Heart left ventricle (tissue), 13 donors: Measurements from ENCODE around the gene C19orf67.

Experiments used
- POLR2A ChIP-seq, 2 donors: fragments of 450-650 bp; IDR thresholded peaks; one replicate each; pipeline ENCODE4 v1.6.1; 2017; ENCODE audit warnings: antibody characterized with exemption in 2 of 2, mild to moderate bottlenecking in 2 of 2, moderate library complexity in 2 of 2
- TF ChIP-seq, protein P1 (sequence below), 12 donors: fragments of 200-600 bp; sonication (generic) in 4 of 12; IDR thresholded peaks; one replicate each; pipeline versions ENCODE4 v1.5.0 to v1.8.0; 2018 to 2022; ENCODE audit warnings: antibody characterized with exemption in 12 of 12, mild to moderate bottlenecking in 5 of 12
- donor health status: ischemic (EF 13 %, LVEDD 7.1; RV severe dilation, severe dysfunction).
- donor health status: DM: no; HTN: yes; CAD: no.
- donor health status: DM: no; HTN: no; CAD: no.
- donor health status: ischemic (EF 25% LVEDD 6.9; RV normal size, moderate dysfunction).
- donor health status: ischemic (EF 25% LVEDD 5.7; RV mildly dilated, moderate dysfunction).
- donor health status: ischemic (EF 35%, LVEDD 5.7; RV mildly dilated, moderate dysfunction).
- donor health status: nonischemic (EF 11% LVEDD 7.7; RV severe dilation, severe dysfunction).
- donor health status: DM: yes; HTN: yes; CAD: no.
- donor health status: PGD.
- donor health status: ischemic (EF 29% LVEDD 5.4; RV normal size, mild dysfunction).
- donor health status: nonischemic (EF 23%, LVEDD 6.1; RV moderate dilation, normal function).

DNA sequence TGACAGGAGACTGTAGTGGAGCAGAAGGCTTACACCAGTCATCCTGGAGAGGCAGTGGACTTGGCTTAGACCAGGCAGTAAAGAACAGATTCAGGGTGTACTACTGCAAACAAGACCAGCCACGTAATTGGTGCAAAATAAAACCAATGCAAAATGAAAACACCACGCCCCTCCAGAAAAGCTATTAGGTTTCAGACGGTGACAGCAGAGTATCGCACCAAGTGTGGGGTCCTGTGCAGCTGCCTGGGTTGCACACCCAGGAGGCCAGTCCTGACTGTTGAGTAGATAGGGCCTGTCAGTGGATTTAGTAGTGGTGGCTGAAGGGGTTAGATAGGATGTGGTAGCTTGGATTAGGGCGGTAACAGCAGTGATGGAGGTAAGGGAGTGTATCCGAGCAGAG, 37.3 kb upstream of the C19orf67 start:
- TF ChIP-seq, protein P1, sequence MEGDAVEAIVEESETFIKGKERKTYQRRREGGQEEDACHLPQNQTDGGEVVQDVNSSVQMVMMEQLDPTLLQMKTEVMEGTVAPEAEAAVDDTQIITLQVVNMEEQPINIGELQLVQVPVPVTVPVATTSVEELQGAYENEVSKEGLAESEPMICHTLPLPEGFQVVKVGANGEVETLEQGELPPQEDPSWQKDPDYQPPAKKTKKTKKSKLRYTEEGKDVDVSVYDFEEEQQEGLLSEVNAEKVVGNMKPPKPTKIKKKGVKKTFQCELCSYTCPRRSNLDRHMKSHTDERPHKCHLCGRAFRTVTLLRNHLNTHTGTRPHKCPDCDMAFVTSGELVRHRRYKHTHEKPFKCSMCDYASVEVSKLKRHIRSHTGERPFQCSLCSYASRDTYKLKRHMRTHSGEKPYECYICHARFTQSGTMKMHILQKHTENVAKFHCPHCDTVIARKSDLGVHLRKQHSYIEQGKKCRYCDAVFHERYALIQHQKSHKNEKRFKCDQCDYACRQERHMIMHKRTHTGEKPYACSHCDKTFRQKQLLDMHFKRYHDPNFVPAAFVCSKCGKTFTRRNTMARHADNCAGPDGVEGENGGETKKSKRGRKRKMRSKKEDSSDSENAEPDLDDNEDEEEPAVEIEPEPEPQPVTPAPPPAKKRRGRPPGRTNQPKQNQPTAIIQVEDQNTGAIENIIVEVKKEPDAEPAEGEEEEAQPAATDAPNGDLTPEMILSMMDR (IDR thresholded peaks at IDR 0.05): no peak
- no peak for TF ChIP-seq POLR2A (IDR thresholded peaks at IDR 0.05)
